H1 (cell line): ENCODE results near the gene RUSC2. TPM values are rescaled to one million over a fixed set of nuclear protein-coding genes. Genes with fewer than 3 reads are reported as not detected.

Experiments used
- CTCF ChIA-PET: fragments of 300-600 bp; sonication (Branson Sonifier 250); formaldehyde crosslinking; loops from one replicate; lab custom pipeline; 2021; ENCODE audit not compliant: partially characterized antibody; lab: Charles Lee
- POLR2A ChIA-PET: fragments of 300-600 bp; sonication (Branson Sonifier 250); formaldehyde crosslinking; loops from one replicate; lab custom pipeline; 2021; ENCODE audit warnings: inconsistent platforms; ENCODE audit not compliant: partially characterized antibody; lab: Charles Lee
- DNase-seq, 2 experiments: peaks; one replicate each; pipeline versions ENCODE4 v3.0.0 to v3.0.0-alpha.2; 2010 to 2022; ENCODE audit warnings: low spot score in 2 of 2, low read depth in 1 of 2, mixed read lengths in 1 of 2
- FAIRE-seq: peaks from 2 replicates; lab custom pipeline; 2011; peaks lifted over from hg19 to GRCh38; lab: Jason Lieb, UNC
- H2AFZ ChIP-seq: 2 replicates; pipeline ENCODE4 v1.8.1; 2012; ENCODE audit warnings: low read length, inconsistent platforms
- H2AK5ac ChIP-seq: 2 replicates; pipeline ENCODE4 v1.6.1; 2013; ENCODE audit warnings: low read depth, low read length
- H2BK120ac ChIP-seq: replicated peaks from 2 replicates; pipeline ENCODE3; 2013; ENCODE audit warnings: low read depth, low read length, inconsistent platforms
- H2BK12ac ChIP-seq: 2 replicates; pipeline ENCODE4 v1.6.1; 2013; ENCODE audit warnings: low read depth, low read length
- H2BK15ac ChIP-seq: 2 replicates; pipeline ENCODE4 v1.6.1; 2013; ENCODE audit warnings: low read length
- H2BK20ac ChIP-seq: 2 replicates; pipeline ENCODE4 v1.6.1; 2013; ENCODE audit warnings: low read length
- H2BK5ac ChIP-seq: 2 replicates; pipeline ENCODE4 v1.6.1; 2013; ENCODE audit warnings: low read depth, low read length
- H3K14ac ChIP-seq: 2 replicates; pipeline ENCODE4 v1.6.1; 2013; ENCODE audit warnings: inconsistent platforms; ENCODE audit not compliant: insufficient read length
- H3K18ac ChIP-seq: 2 replicates; pipeline ENCODE4 v1.6.1; 2013; ENCODE audit warnings: low read length; ENCODE audit errors: extremely low read depth
- H3K23ac ChIP-seq: 2 replicates; pipeline ENCODE4 v1.6.1; 2013; ENCODE audit warnings: inconsistent platforms; ENCODE audit not compliant: insufficient read length
- H3K23me2 ChIP-seq: 2 replicates; pipeline ENCODE4 v1.6.1; 2013; ENCODE audit warnings: low read depth, low read length
- H3K27ac ChIP-seq: 2 replicates; pipeline ENCODE4 v1.6.1; 2011; ENCODE audit warnings: low read depth, low read length, inconsistent platforms
- H3K27me3 ChIP-seq, 4 experiments: replicated peaks in 1 of 4; 1 replicate in 1 of 4; 2 replicates in 3 of 4; pipeline versions ENCODE4 v1.6.1 to v1.8.1; 2011 to 2013; ENCODE audit warnings: low read length in 3 of 4, mild to moderate bottlenecking in 3 of 4, inconsistent platforms in 2 of 4, mixed read lengths in 2 of 4, moderate library complexity in 1 of 4; ENCODE audit not compliant: control insufficient read depth in 3 of 4, insufficient read depth in 3 of 4; ENCODE audit errors: extremely low read depth in 1 of 4
- H3K36me3 ChIP-seq, 4 experiments: 2 replicates each; pipeline versions ENCODE4 v1.6.1 to v1.8.1; 2011 to 2013; ENCODE audit warnings: mild to moderate bottlenecking in 4 of 4, low read length in 3 of 4, moderate library complexity in 2 of 4, control low read depth in 1 of 4, inconsistent platforms in 1 of 4; ENCODE audit not compliant: insufficient read depth in 4 of 4, control insufficient read depth in 2 of 4
- H3K4ac ChIP-seq: replicated peaks from 2 replicates; pipeline ENCODE3; 2013; ENCODE audit warnings: low read length, low read depth, mixed read lengths, inconsistent platforms; ENCODE audit not compliant: insufficient read length
- H3K4me1 ChIP-seq, 4 experiments: replicated peaks in 1 of 4; 1 replicate in 1 of 4; 2 replicates in 3 of 4; pipeline versions ENCODE4 v1.6.1 to v1.8.1; 2011 to 2013; ENCODE audit warnings: low read length in 3 of 4, inconsistent platforms in 2 of 4, mixed read lengths in 1 of 4; ENCODE audit not compliant: insufficient read depth in 4 of 4, control insufficient read depth in 3 of 4
- H3K4me2 ChIP-seq, 2 experiments: 2 replicates each; pipeline versions ENCODE4 v1.6.1 to v1.8.1; 2011 to 2013; ENCODE audit warnings: low read depth in 2 of 2, low read length in 2 of 2, control low read depth in 1 of 2, inconsistent platforms in 1 of 2, mild to moderate bottlenecking in 1 of 2; ENCODE audit not compliant: insufficient read depth in 1 of 2
- H3K4me3 ChIP-seq, 4 experiments: fragments of 200-600, 300-600 bp in 1 of 4; sonication (generic), shearing (Covaris generic), sonication (Bioruptor Twin) in 1 of 4; 2 replicates each; pipeline versions ENCODE4 v1.5.1 to v1.8.1; 2011 to 2016; ENCODE audit warnings: low read length in 4 of 4, low read depth in 3 of 4, control low read depth in 2 of 4, inconsistent platforms in 2 of 4, mild to moderate bottlenecking in 2 of 4, mixed read lengths in 1 of 4, moderate library complexity in 1 of 4; ENCODE audit not compliant: insufficient read depth in 2 of 4; ENCODE audit errors: extremely low read depth in 1 of 4
- H3K56ac ChIP-seq: replicated peaks from 2 replicates; pipeline ENCODE3; 2013; ENCODE audit warnings: low read depth, mild to moderate bottlenecking, mixed read lengths, low read length, inconsistent platforms; ENCODE audit not compliant: insufficient read length
- H3K79me1 ChIP-seq: 2 replicates; pipeline ENCODE4 v1.6.1; 2013; ENCODE audit warnings: low read depth, low read length, control low read depth
- H3K79me2 ChIP-seq, 2 experiments: 2 replicates each; pipeline versions ENCODE4 v1.6.1 to v1.8.1; 2012 to 2013; ENCODE audit warnings: low read length in 2 of 2, mild to moderate bottlenecking in 2 of 2, inconsistent platforms in 1 of 2; ENCODE audit not compliant: insufficient read depth in 2 of 2, control insufficient read depth in 1 of 2
- H3K9ac ChIP-seq, 4 experiments: replicated peaks in 1 of 4; 1 replicate in 1 of 4; 2 replicates in 3 of 4; pipeline versions ENCODE4 v1.6.1 to v1.8.1; 2011 to 2013; ENCODE audit warnings: low read depth in 3 of 4, low read length in 3 of 4, control low read depth in 2 of 4, mild to moderate bottlenecking in 2 of 4, moderate library complexity in 2 of 4, inconsistent platforms in 1 of 4; ENCODE audit errors: extremely low read depth in 1 of 4
- H3K9me3 ChIP-seq, 2 experiments: 2 replicates each; pipeline versions ENCODE4 v1.6.1 to v1.8.1; 2012 to 2013; ENCODE audit warnings: mild to moderate bottlenecking in 2 of 2, moderate library complexity in 2 of 2, control low read depth in 1 of 2, inconsistent platforms in 1 of 2, low read depth in 1 of 2, low read length in 1 of 2, mixed read lengths in 1 of 2; ENCODE audit not compliant: insufficient read depth in 2 of 2
- H4K20me1 ChIP-seq, 2 experiments: replicated peaks in 1 of 2; 2 replicates each; pipeline versions ENCODE3 to v1.8.1; 2011 to 2013; ENCODE audit warnings: inconsistent platforms in 2 of 2, low read length in 2 of 2, mild to moderate bottlenecking in 1 of 2; ENCODE audit not compliant: insufficient read depth in 2 of 2, control insufficient read depth in 1 of 2
- H4K5ac ChIP-seq: 2 replicates; pipeline ENCODE4 v1.6.1; 2013; ENCODE audit warnings: low read length, low read depth, mixed read lengths, inconsistent platforms; ENCODE audit not compliant: insufficient read length
- H4K8ac ChIP-seq: 2 replicates; pipeline ENCODE4 v1.8.0; 2013; ENCODE audit warnings: mild to moderate bottlenecking, moderate library complexity, low read length, inconsistent platforms; ENCODE audit not compliant: insufficient read depth; ENCODE audit errors: extremely low read depth
- H4K91ac ChIP-seq: replicated peaks from 2 replicates; pipeline ENCODE3; 2013; ENCODE audit warnings: low read length, mixed read lengths, inconsistent platforms; ENCODE audit not compliant: insufficient read length
- BCL11A ChIP-seq, 2 experiments: IDR thresholded peaks; one replicate each; pipeline ENCODE4 v1.6.1; 2011; ENCODE audit warnings: low read depth in 2 of 2, low read length in 2 of 2, mild to moderate bottlenecking in 2 of 2
- CBX5 ChIP-seq: fragments of 300-800, 300-1000 bp; sonication (generic); IDR thresholded peaks from 2 replicates; pipeline ENCODE4 v1.7.1; 2016; ENCODE audit warnings: antibody characterized with exemption, low read length, low read depth
- CHD1 ChIP-seq: IDR thresholded peaks from 2 replicates; pipeline ENCODE4 v1.6.1; 2012; ENCODE audit warnings: low read depth, low read length, improper control_type of control experiment
- CTBP2 ChIP-seq: IDR thresholded peaks from 2 replicates; pipeline ENCODE4 v1.7.0; 2011; ENCODE audit warnings: borderline replicate concordance, mild to moderate bottlenecking, moderate library complexity, mixed read lengths, low read length; ENCODE audit not compliant: insufficient read depth, insufficient read length
- HDAC6 ChIP-seq: IDR thresholded peaks from one replicate; pipeline ENCODE4 v1.7.1; 2012; ENCODE audit warnings: low read depth, mild to moderate bottlenecking, inconsistent platforms, low read length, moderate library complexity
- JUND ChIP-seq: IDR thresholded peaks from 2 replicates; pipeline ENCODE4 v1.6.1; 2011; ENCODE audit warnings: mild to moderate bottlenecking, improper control_type of control experiment, low read length
- RNF2 ChIP-seq: fragments of 200-900, 300-1000 bp; sonication (generic); IDR thresholded peaks from 2 replicates; pipeline ENCODE4 v1.7.1; 2016; ENCODE audit warnings: borderline replicate concordance, low read depth, mild to moderate bottlenecking, antibody characterized with exemption, low read length; ENCODE audit not compliant: poor library complexity, severe bottlenecking; ENCODE audit errors: missing control alignments
- SIN3A ChIP-seq, 2 experiments: IDR thresholded peaks in 1 of 2; conservative IDR thresholded peaks in 1 of 2; 2 replicates each; pipeline ENCODE4 v1.6.1; 2011 to 2012; ENCODE audit warnings: low read length in 2 of 2, improper control_type of control experiment in 1 of 2, low read depth in 1 of 2, mild to moderate bottlenecking in 1 of 2
- SP1 ChIP-seq: IDR thresholded peaks from 2 replicates; pipeline ENCODE4 v1.6.1; 2011; ENCODE audit warnings: low read depth, low read length
- TCF12 ChIP-seq: IDR thresholded peaks from 2 replicates; pipeline ENCODE4 v1.6.1; 2011; ENCODE audit warnings: low read depth, mild to moderate bottlenecking, low read length
- WGBS, 2 experiments: shearing (Covaris generic) in 1 of 2; methylation state at CpG; one replicate each; pipeline versions ENCODE4 v1.1.6 to v1.1.7; 2013 to 2015; ENCODE audit warnings: low lambda C conversion rate in 2 of 2, mixed read lengths in 2 of 2, inconsistent platforms in 1 of 2, low coverage in 1 of 2, missing lambda C conversion rate in 1 of 2; ENCODE audit not compliant: insufficient replicate concordance in 2 of 2, insufficient coverage in 1 of 2, insufficient read length in 1 of 2; ENCODE audit errors: extremely low coverage in 1 of 2, missing lambda C conversion rate in 1 of 2; 5-methylcytosine and 5-hydroxymethylcytosine counted together
- polyA plus RNA-seq, 7 experiments: library from polyadenylated mRNA; depleted of rRNA in 3 of 7; stranded (reverse) in 5 of 7; unstranded in 2 of 7; fragments of >200 nt in 5 of 7; fragments of 200-250 nt in 2 of 7; gene quantifications; 1 replicate in 5 of 7; 2 replicates in 1 of 7; 4 replicates in 1 of 7; pipeline versions ENCODE4 v1.2.1 to v1.2.3, GENCODE V29; 2011 to 2013; ENCODE audit warnings: missing spikeins in 2 of 7, mixed read lengths in 2 of 7
- total RNA-seq: library from RNA; stranded (reverse); fragmentation: NEBNext Ultra II Directional; extraction: Animal tissue kit (Norgen Biotek cat#: 25700); gene quantifications from 2 replicates; pipeline ENCODE4 v1.2.1, GENCODE V29; 2021
- TF ChIP-seq, protein P1 (sequence below): IDR thresholded peaks from 2 replicates; pipeline ENCODE4 v1.6.1; 2012; ENCODE audit warnings: inconsistent platforms

Gene RUSC2
- total and polyA plus RNA-seq, 2 of the 8 experiments (the other 6 are each of a cell fraction or from before 2014, with no cell fraction given) = 4.2 to 7.9 TPM

DNA sequence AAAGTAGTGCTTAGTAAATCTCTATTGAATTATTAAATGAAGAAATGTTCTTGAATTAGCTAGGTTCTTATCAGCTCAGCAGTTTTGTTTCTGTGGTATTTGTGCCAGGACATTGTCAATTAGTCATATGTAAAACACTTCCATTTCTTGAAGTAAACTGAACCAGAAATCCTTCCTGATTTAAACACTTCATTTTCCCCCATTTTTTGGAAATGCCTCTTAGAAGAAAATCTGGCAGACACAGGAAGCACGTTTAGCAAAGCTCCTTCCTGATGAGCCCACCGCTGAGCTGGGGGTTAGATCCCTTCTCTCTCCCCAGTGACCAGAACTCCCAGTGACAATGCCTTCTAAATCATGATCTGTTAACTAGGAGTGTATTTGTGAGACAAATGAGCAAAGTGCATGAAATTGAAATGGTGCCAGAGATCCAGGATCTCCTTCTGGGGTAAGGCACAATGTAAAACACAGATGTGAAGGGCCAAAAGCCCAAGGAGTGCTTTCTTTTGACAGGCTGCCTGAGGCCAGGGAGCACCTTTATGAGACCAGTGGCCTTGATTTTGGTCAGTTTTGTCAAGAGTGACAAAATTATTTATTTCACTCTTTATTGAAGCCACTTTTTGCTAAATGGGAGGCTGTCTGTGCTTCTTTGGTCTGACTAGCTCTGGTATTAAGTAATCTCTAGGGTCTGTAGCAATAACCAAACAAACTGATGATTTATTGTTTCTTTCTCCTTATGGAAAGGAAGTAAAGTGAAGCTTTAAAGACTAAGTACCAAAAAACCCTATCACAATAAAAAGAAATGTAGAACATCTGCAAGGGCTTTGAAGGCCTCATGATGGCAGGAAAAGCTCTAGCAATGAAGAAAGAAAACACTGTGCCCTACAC is 25.5 kb upstream of the RUSC2 start:
- no peaks in the 10 kb centered on the region for H3K79me1 ChIP-seq
- H3K4me2 ChIP-seq = no peak overlapping the region
- H3K23ac ChIP-seq = no peak overlapping the region
- DNase-seq = no peak
- no peak overlapping the region for H2BK15ac ChIP-seq
- WGBS, 2 experiments = 76% methylated on average over 2 of the region's 2 CpGs; no CpG with 5 or more reads in 1 of the 2 experiments
- H3K27me3 ChIP-seq = no peaks in the 10 kb centered on the region
- FAIRE-seq = no peak
- no peak overlapping the region for H3K18ac ChIP-seq
- H3K9ac ChIP-seq = no peak overlapping the region
- no peak overlapping the region for H2BK20ac ChIP-seq
- H2BK12ac ChIP-seq = no peak overlapping the region
- H3K9me3 ChIP-seq = peaks cover 15 to 19% of the 10 kb centered on the region in 2 experiments; a peak in 3 of 4 replicates
- H3K79me2 ChIP-seq = no peaks in the 10 kb centered on the region
- no peaks in the 10 kb centered on the region for H4K20me1 ChIP-seq
- H4K5ac ChIP-seq = no peak overlapping the region
- no peak overlapping the region for H3K56ac ChIP-seq
- ChIA-PET POLR2A (no interaction called here), CTCF (interaction anchor here (0.9 to 2.1 kb wide), 8 partner anchors 9 to 323 kb away, joined by 3 to 11 read pairs (median 3); no protein-coding TSS in a partner anchor)
- H2AK5ac ChIP-seq = no peak overlapping the region
- no peak overlapping the region for H3K27ac ChIP-seq
- H3K4ac ChIP-seq = no peak overlapping the region
- no peak overlapping the region for H4K91ac ChIP-seq
- H2BK5ac ChIP-seq = no peak overlapping the region
- H4K8ac ChIP-seq = no peak overlapping the region
- no peak overlapping the region for H3K4me3 ChIP-seq
- H3K14ac ChIP-seq = no peak overlapping the region
- H3K23me2 ChIP-seq = no peaks in the 10 kb centered on the region
- no peak overlapping the region for H2BK120ac ChIP-seq
- H3K4me1 ChIP-seq = no peaks in the 10 kb centered on the region
- no peaks in the 10 kb centered on the region for H3K36me3 ChIP-seq
- H2AFZ ChIP-seq = no peak overlapping the region
- TF ChIP-seq CBX5 (no peak), TCF12 (no peak), JUND (no peak), BCL11A (IDR thresholded peaks at IDR 0.05; ENCODE audit: low read depth in 2 of 2, low read length in 2 of 2) (no peak), HDAC6 (no peak), SIN3A (conservative IDR thresholded peaks at IDR 0.05 in 1 of 2, IDR thresholded peaks at IDR 0.05 in 1 of 2; ENCODE audit: low read depth in 1 of 2, low read length in 2 of 2) (no peak), CTBP2 (no peak), SP1 (no peak), RNF2 (no peak), CHD1 (no peak)
- TF ChIP-seq, protein P1, sequence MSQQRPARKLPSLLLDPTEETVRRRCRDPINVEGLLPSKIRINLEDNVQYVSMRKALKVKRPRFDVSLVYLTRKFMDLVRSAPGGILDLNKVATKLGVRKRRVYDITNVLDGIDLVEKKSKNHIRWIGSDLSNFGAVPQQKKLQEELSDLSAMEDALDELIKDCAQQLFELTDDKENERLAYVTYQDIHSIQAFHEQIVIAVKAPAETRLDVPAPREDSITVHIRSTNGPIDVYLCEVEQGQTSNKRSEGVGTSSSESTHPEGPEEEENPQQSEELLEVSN = no peak
